Calu3 (cell line): ENCODE results near the gene IQCK. TPM values are rescaled to one million over a fixed set of nuclear protein-coding genes. Genes with fewer than 3 reads are reported as not detected.

Source experiments
- BruUV-seq: library from RNA; stranded (reverse); fragments of 400-500 nt; replicated peaks from 2 replicates; lab custom pipeline; 2021; lab: Mats Ljungman, UMichigan
- CTCF ChIA-PET: fragments of 300-600 bp; sonication (Branson Sonifier 250); formaldehyde crosslinking; loops from one replicate; lab custom pipeline; 2022; ENCODE audit warnings: antibody characterized with exemption; lab: Charles Lee
- DNase-seq: peaks from one replicate; pipeline ENCODE4 v3.0.0; 2022
- H3K27ac Mint-ChIP-seq: one replicate; pipeline ENCODE4 v1.8.0; 2022; ENCODE audit warnings: mixed read lengths; ENCODE audit not compliant: unreplicated experiment
- H3K27me3 Mint-ChIP-seq: one replicate; pipeline ENCODE4 v1.8.0; 2022; ENCODE audit warnings: mixed read lengths; ENCODE audit not compliant: unreplicated experiment
- H3K36me3 Mint-ChIP-seq: one replicate; pipeline ENCODE4 v1.8.0; 2022; ENCODE audit warnings: mild to moderate bottlenecking, moderate library complexity, mixed read lengths; ENCODE audit not compliant: insufficient read depth, unreplicated experiment
- H3K4me1 Mint-ChIP-seq: one replicate; pipeline ENCODE4 v1.8.0; 2022; ENCODE audit warnings: mild to moderate bottlenecking, low read depth, mixed read lengths; ENCODE audit not compliant: unreplicated experiment
- H3K4me3 Mint-ChIP-seq: one replicate; pipeline ENCODE4 v1.8.0; 2022; ENCODE audit warnings: mild to moderate bottlenecking, low read depth, moderate library complexity, mixed read lengths; ENCODE audit not compliant: unreplicated experiment
- H3K9me3 Mint-ChIP-seq: one replicate; pipeline ENCODE4 v1.8.0; 2022; ENCODE audit warnings: low read depth, mixed read lengths; ENCODE audit not compliant: unreplicated experiment
- CTCF ChIP-seq: fragments of 200-600 bp; IDR thresholded peaks from one replicate; pipeline ENCODE4 v1.8.0; 2022; ENCODE audit warnings: antibody characterized with exemption; ENCODE audit not compliant: unreplicated experiment
- intact Hi-C: fragments of 100-400 bp; cut with micrococcal nuclease; formaldehyde crosslinking; loops from one replicate; pipeline ENCODE4 v1.10.0; 2022; ENCODE audit not compliant: unreplicated experiment
- total RNA-seq: library from RNA; stranded (reverse); gene quantifications from 2 replicates; pipeline ENCODE4 v1.2.3, GENCODE V29; 2022

IQCK gene
- total RNA-seq, 1 experiment from 2014 or later = 42.5 TPM

GRCh38 chr16:19696328-19696727 lies 21.7 kb upstream of the IQCK start:
- TSS peak; percentile 5 for BruUV-seq

GRCh38 chr16:19696961-19697360 lies 21.1 kb upstream of the IQCK start:
- no peaks in the 10 kb centered on the region for H3K27me3 Mint-ChIP-seq
- TF ChIP-seq CTCF = no peak
- BruUV-seq = no TSS peak
- H3K27ac Mint-ChIP-seq = peak overlapping the region; percentile 54
- H3K9me3 Mint-ChIP-seq = no peaks in the 10 kb centered on the region
- no peak overlapping the region for H3K4me3 Mint-ChIP-seq
- peaks cover 38% of the 10 kb centered on the region for H3K4me1 Mint-ChIP-seq
- CTCF ChIA-PET = interaction anchor here (0.9 to 1.0 kb wide), 2 partner anchors 46 to 187 kb away, joined by 4 read pairs; partner anchors contain the start of gene GPRC5B
- H3K36me3 Mint-ChIP-seq = peaks cover 38% of the 10 kb centered on the region
- no peak for DNase-seq
- intact Hi-C loops = no loop called here

More at GRCh38 chr16:19696328-19696727, 21.7 kb upstream of the IQCK start:
- CTCF ChIA-PET = interaction anchor here (0.5 to 1.0 kb wide), 6 partner anchors 15 to 188 kb away, joined by 3 to 6 read pairs (median 4); partner anchors contain the start of gene GPRC5B
- Mint-ChIP-seq H3K36me3 (peaks cover 38% of the 10 kb centered on the region), H3K4me1 (peaks cover 38% of the 10 kb centered on the region), H3K4me3 (no peak overlapping the region), H3K27me3 (no peaks in the 10 kb centered on the region), H3K27ac (peak overlapping the region; percentile 54), H3K9me3 (no peaks in the 10 kb centered on the region)
- DNase-seq = peak; percentile 76
- TF ChIP-seq CTCF = no peak
- intact Hi-C loops = no loop called here

- Mint-ChIP-seq H3K4me3 (no peak overlapping the region), H3K27ac (peak overlapping the region; percentile 34), H3K36me3 (peaks cover 45% of the 10 kb centered on the region), H3K27me3 (no peaks in the 10 kb centered on the region), H3K4me1 (peaks cover 38% of the 10 kb centered on the region), H3K9me3 (no peaks in the 10 kb centered on the region)
- no peak for TF ChIP-seq CTCF
- no peak for DNase-seq
- intact Hi-C loops = no loop called here
- no TSS peak for BruUV-seq
- CTCF ChIA-PET = no interaction called here
Observed at GRCh38 chr16:19697756-19698318, 20.2 kb upstream of the IQCK start.

- DNase-seq = no peak
- peaks cover 55% of the 10 kb centered on the region for H3K36me3 Mint-ChIP-seq
- TF ChIP-seq CTCF = no peak
- no TSS peak for BruUV-seq
- peaks cover 38% of the 10 kb centered on the region for H3K4me1 Mint-ChIP-seq
- H3K4me3 Mint-ChIP-seq = no peak overlapping the region
- intact Hi-C loops = no loop called here
- no peaks in the 10 kb centered on the region for H3K9me3 Mint-ChIP-seq
- CTCF ChIA-PET = interaction anchor here (0.8 to 1.5 kb wide), 2 partner anchors 56 to 208 kb away, joined by 3 read pairs; no protein-coding TSS in a partner anchor
- H3K27me3 Mint-ChIP-seq = no peaks in the 10 kb centered on the region
- peak overlapping the region; percentile 59 for H3K27ac Mint-ChIP-seq
Observed at GRCh38 chr16:19698480-19699465, 19.3 kb upstream of the IQCK start.
